H1 (cell line): ENCODE measurements around the gene PXMP4. TPM values are rescaled to one million over a fixed set of nuclear protein-coding genes. Genes with fewer than 3 reads are reported as not detected.

Experiments used
- CTCF ChIA-PET: fragments of 300-600 bp; sonication (Branson Sonifier 250); formaldehyde crosslinking; loops from one replicate; lab custom pipeline; 2021; ENCODE audit not compliant: partially characterized antibody; lab: Charles Lee
- POLR2A ChIA-PET: fragments of 300-600 bp; sonication (Branson Sonifier 250); formaldehyde crosslinking; loops from one replicate; lab custom pipeline; 2021; ENCODE audit warnings: inconsistent platforms; ENCODE audit not compliant: partially characterized antibody; lab: Charles Lee
- DNase-seq, 2 experiments: peaks; one replicate each; pipeline versions ENCODE4 v3.0.0 to v3.0.0-alpha.2; 2010 to 2022; ENCODE audit warnings: low spot score in 2 of 2, low read depth in 1 of 2, mixed read lengths in 1 of 2
- FAIRE-seq: peaks from 2 replicates; lab custom pipeline; 2011; peaks lifted over from hg19 to GRCh38; lab: Jason Lieb, UNC
- H2AFZ ChIP-seq: 2 replicates; pipeline ENCODE4 v1.8.1; 2012; ENCODE audit warnings: low read length, inconsistent platforms
- H2AK5ac ChIP-seq: 2 replicates; pipeline ENCODE4 v1.6.1; 2013; ENCODE audit warnings: low read depth, low read length
- H2BK120ac ChIP-seq: replicated peaks from 2 replicates; pipeline ENCODE3; 2013; ENCODE audit warnings: low read depth, low read length, inconsistent platforms
- H2BK12ac ChIP-seq: 2 replicates; pipeline ENCODE4 v1.6.1; 2013; ENCODE audit warnings: low read depth, low read length
- H2BK15ac ChIP-seq: 2 replicates; pipeline ENCODE4 v1.6.1; 2013; ENCODE audit warnings: low read length
- H2BK20ac ChIP-seq: 2 replicates; pipeline ENCODE4 v1.6.1; 2013; ENCODE audit warnings: low read length
- H2BK5ac ChIP-seq: 2 replicates; pipeline ENCODE4 v1.6.1; 2013; ENCODE audit warnings: low read depth, low read length
- H3K14ac ChIP-seq: 2 replicates; pipeline ENCODE4 v1.6.1; 2013; ENCODE audit warnings: inconsistent platforms; ENCODE audit not compliant: insufficient read length
- H3K18ac ChIP-seq: 2 replicates; pipeline ENCODE4 v1.6.1; 2013; ENCODE audit warnings: low read length; ENCODE audit errors: extremely low read depth
- H3K23ac ChIP-seq: 2 replicates; pipeline ENCODE4 v1.6.1; 2013; ENCODE audit warnings: inconsistent platforms; ENCODE audit not compliant: insufficient read length
- H3K23me2 ChIP-seq: 2 replicates; pipeline ENCODE4 v1.6.1; 2013; ENCODE audit warnings: low read depth, low read length
- H3K27ac ChIP-seq: 2 replicates; pipeline ENCODE4 v1.6.1; 2011; ENCODE audit warnings: low read depth, low read length, inconsistent platforms
- H3K27me3 ChIP-seq, 4 experiments: replicated peaks in 1 of 4; 1 replicate in 1 of 4; 2 replicates in 3 of 4; pipeline versions ENCODE4 v1.6.1 to v1.8.1; 2011 to 2013; ENCODE audit warnings: low read length in 3 of 4, mild to moderate bottlenecking in 3 of 4, inconsistent platforms in 2 of 4, mixed read lengths in 2 of 4, moderate library complexity in 1 of 4; ENCODE audit not compliant: control insufficient read depth in 3 of 4, insufficient read depth in 3 of 4; ENCODE audit errors: extremely low read depth in 1 of 4
- H3K36me3 ChIP-seq, 4 experiments: 2 replicates each; pipeline versions ENCODE4 v1.6.1 to v1.8.1; 2011 to 2013; ENCODE audit warnings: mild to moderate bottlenecking in 4 of 4, low read length in 3 of 4, moderate library complexity in 2 of 4, control low read depth in 1 of 4, inconsistent platforms in 1 of 4; ENCODE audit not compliant: insufficient read depth in 4 of 4, control insufficient read depth in 2 of 4
- H3K4ac ChIP-seq: replicated peaks from 2 replicates; pipeline ENCODE3; 2013; ENCODE audit warnings: low read length, low read depth, mixed read lengths, inconsistent platforms; ENCODE audit not compliant: insufficient read length
- H3K4me1 ChIP-seq, 4 experiments: replicated peaks in 1 of 4; 1 replicate in 1 of 4; 2 replicates in 3 of 4; pipeline versions ENCODE4 v1.6.1 to v1.8.1; 2011 to 2013; ENCODE audit warnings: low read length in 3 of 4, inconsistent platforms in 2 of 4, mixed read lengths in 1 of 4; ENCODE audit not compliant: insufficient read depth in 4 of 4, control insufficient read depth in 3 of 4
- H3K4me2 ChIP-seq, 2 experiments: 2 replicates each; pipeline versions ENCODE4 v1.6.1 to v1.8.1; 2011 to 2013; ENCODE audit warnings: low read depth in 2 of 2, low read length in 2 of 2, control low read depth in 1 of 2, inconsistent platforms in 1 of 2, mild to moderate bottlenecking in 1 of 2; ENCODE audit not compliant: insufficient read depth in 1 of 2
- H3K4me3 ChIP-seq, 4 experiments: fragments of 200-600, 300-600 bp in 1 of 4; sonication (generic), shearing (Covaris generic), sonication (Bioruptor Twin) in 1 of 4; 2 replicates each; pipeline versions ENCODE4 v1.5.1 to v1.8.1; 2011 to 2016; ENCODE audit warnings: low read length in 4 of 4, low read depth in 3 of 4, control low read depth in 2 of 4, inconsistent platforms in 2 of 4, mild to moderate bottlenecking in 2 of 4, mixed read lengths in 1 of 4, moderate library complexity in 1 of 4; ENCODE audit not compliant: insufficient read depth in 2 of 4; ENCODE audit errors: extremely low read depth in 1 of 4
- H3K56ac ChIP-seq: replicated peaks from 2 replicates; pipeline ENCODE3; 2013; ENCODE audit warnings: low read depth, mild to moderate bottlenecking, mixed read lengths, low read length, inconsistent platforms; ENCODE audit not compliant: insufficient read length
- H3K79me1 ChIP-seq: 2 replicates; pipeline ENCODE4 v1.6.1; 2013; ENCODE audit warnings: low read depth, low read length, control low read depth
- H3K79me2 ChIP-seq, 2 experiments: 2 replicates each; pipeline versions ENCODE4 v1.6.1 to v1.8.1; 2012 to 2013; ENCODE audit warnings: low read length in 2 of 2, mild to moderate bottlenecking in 2 of 2, inconsistent platforms in 1 of 2; ENCODE audit not compliant: insufficient read depth in 2 of 2, control insufficient read depth in 1 of 2
- H3K9ac ChIP-seq, 4 experiments: replicated peaks in 1 of 4; 1 replicate in 1 of 4; 2 replicates in 3 of 4; pipeline versions ENCODE4 v1.6.1 to v1.8.1; 2011 to 2013; ENCODE audit warnings: low read depth in 3 of 4, low read length in 3 of 4, control low read depth in 2 of 4, mild to moderate bottlenecking in 2 of 4, moderate library complexity in 2 of 4, inconsistent platforms in 1 of 4; ENCODE audit errors: extremely low read depth in 1 of 4
- H3K9me3 ChIP-seq, 2 experiments: 2 replicates each; pipeline versions ENCODE4 v1.6.1 to v1.8.1; 2012 to 2013; ENCODE audit warnings: mild to moderate bottlenecking in 2 of 2, moderate library complexity in 2 of 2, control low read depth in 1 of 2, inconsistent platforms in 1 of 2, low read depth in 1 of 2, low read length in 1 of 2, mixed read lengths in 1 of 2; ENCODE audit not compliant: insufficient read depth in 2 of 2
- H4K20me1 ChIP-seq, 2 experiments: replicated peaks in 1 of 2; 2 replicates each; pipeline versions ENCODE3 to v1.8.1; 2011 to 2013; ENCODE audit warnings: inconsistent platforms in 2 of 2, low read length in 2 of 2, mild to moderate bottlenecking in 1 of 2; ENCODE audit not compliant: insufficient read depth in 2 of 2, control insufficient read depth in 1 of 2
- H4K5ac ChIP-seq: 2 replicates; pipeline ENCODE4 v1.6.1; 2013; ENCODE audit warnings: low read length, low read depth, mixed read lengths, inconsistent platforms; ENCODE audit not compliant: insufficient read length
- H4K8ac ChIP-seq: 2 replicates; pipeline ENCODE4 v1.8.0; 2013; ENCODE audit warnings: mild to moderate bottlenecking, moderate library complexity, low read length, inconsistent platforms; ENCODE audit not compliant: insufficient read depth; ENCODE audit errors: extremely low read depth
- H4K91ac ChIP-seq: replicated peaks from 2 replicates; pipeline ENCODE3; 2013; ENCODE audit warnings: low read length, mixed read lengths, inconsistent platforms; ENCODE audit not compliant: insufficient read length
- EP300 ChIP-seq, 2 experiments: IDR thresholded peaks; 1 replicate in 1 of 2; 2 replicates in 1 of 2; pipeline ENCODE4 v1.6.1; 2011 to 2012; ENCODE audit warnings: low read depth in 2 of 2, low read length in 2 of 2, mild to moderate bottlenecking in 2 of 2, borderline replicate concordance in 1 of 2, inconsistent platforms in 1 of 2, moderate library complexity in 1 of 2
- SIN3A ChIP-seq, 2 experiments: IDR thresholded peaks in 1 of 2; conservative IDR thresholded peaks in 1 of 2; 2 replicates each; pipeline ENCODE4 v1.6.1; 2011 to 2012; ENCODE audit warnings: low read length in 2 of 2, improper control_type of control experiment in 1 of 2, low read depth in 1 of 2, mild to moderate bottlenecking in 1 of 2
- SUZ12 ChIP-seq: fragments of 200-600 bp; sonication (generic); IDR thresholded peaks from 2 replicates; pipeline ENCODE4 v1.6.1; 2012; ENCODE audit warnings: mild to moderate bottlenecking, inconsistent platforms, low read length, moderate library complexity, mixed read lengths
- WGBS, 2 experiments: shearing (Covaris generic) in 1 of 2; methylation state at CpG; one replicate each; pipeline versions ENCODE4 v1.1.6 to v1.1.7; 2013 to 2015; ENCODE audit warnings: low lambda C conversion rate in 2 of 2, mixed read lengths in 2 of 2, inconsistent platforms in 1 of 2, low coverage in 1 of 2, missing lambda C conversion rate in 1 of 2; ENCODE audit not compliant: insufficient replicate concordance in 2 of 2, insufficient coverage in 1 of 2, insufficient read length in 1 of 2; ENCODE audit errors: extremely low coverage in 1 of 2, missing lambda C conversion rate in 1 of 2; 5-methylcytosine and 5-hydroxymethylcytosine counted together
- polyA plus RNA-seq, 7 experiments: library from polyadenylated mRNA; depleted of rRNA in 3 of 7; stranded (reverse) in 5 of 7; unstranded in 2 of 7; fragments of >200 nt in 5 of 7; fragments of 200-250 nt in 2 of 7; gene quantifications; 1 replicate in 5 of 7; 2 replicates in 1 of 7; 4 replicates in 1 of 7; pipeline versions ENCODE4 v1.2.1 to v1.2.3, GENCODE V29; 2011 to 2013; ENCODE audit warnings: missing spikeins in 2 of 7, mixed read lengths in 2 of 7
- total RNA-seq: library from RNA; stranded (reverse); fragmentation: NEBNext Ultra II Directional; extraction: Animal tissue kit (Norgen Biotek cat#: 25700); gene quantifications from 2 replicates; pipeline ENCODE4 v1.2.1, GENCODE V29; 2021

Gene PXMP4
- total and polyA plus RNA-seq, 2 of the 8 experiments (the other 6 are each of a cell fraction or from before 2014, with no cell fraction given) = 3.3 to 3.4 TPM

- CTCF ChIA-PET = interaction anchor here (1.4 kb wide), 1 partner anchor 14 kb away, joined by 4 read pairs; no protein-coding TSS in a partner anchor
- no peak overlapping the region for H2BK5ac ChIP-seq
- no peak overlapping the region for H3K4me3 ChIP-seq
- H3K4ac ChIP-seq = no peak overlapping the region
- no peaks in the 10 kb centered on the region for H3K9me3 ChIP-seq
- no peak overlapping the region for H3K14ac ChIP-seq
- 74% methylated on average over 1 of the region's 1 CpG; no CpG with 5 or more reads in 1 of the 2 experiments for WGBS, 2 experiments
- FAIRE-seq (no peak), DNase-seq (no peak)
- peaks cover 0 to 11% of the 10 kb centered on the region in 2 experiments; a peak in 2 of 4 replicates for H3K79me2 ChIP-seq
- no peak overlapping the region for H4K5ac ChIP-seq
- no peak overlapping the region for H3K56ac ChIP-seq
- H3K23me2 ChIP-seq = peaks cover 9% of the 10 kb centered on the region
- H4K91ac ChIP-seq = no peak overlapping the region
- H3K36me3 ChIP-seq = no peaks in the 10 kb centered on the region
- TF ChIP-seq SUZ12 (no peak), EP300 (IDR thresholded peaks at IDR 0.05; ENCODE audit: borderline replicate concordance in 1 of 2, low read depth in 2 of 2, low read length in 2 of 2) (no peak), SIN3A (conservative IDR thresholded peaks at IDR 0.05 in 1 of 2, IDR thresholded peaks at IDR 0.05 in 1 of 2; ENCODE audit: low read depth in 1 of 2, low read length in 2 of 2) (no peak)
- no peak overlapping the region for H4K8ac ChIP-seq
- no peak overlapping the region for H2BK15ac ChIP-seq
- H2AFZ ChIP-seq = no peak overlapping the region
- H3K27ac ChIP-seq = no peak overlapping the region
- no peak overlapping the region for H2AK5ac ChIP-seq
- no peak overlapping the region for H2BK12ac ChIP-seq
- H3K4me2 ChIP-seq = no peak overlapping the region
- peaks cover 0 to 9% (median 2%) of the 10 kb centered on the region in 4 experiments; a peak in 4 of 7 replicates for H3K27me3 ChIP-seq
- H3K23ac ChIP-seq = no peak overlapping the region
- H3K9ac ChIP-seq = no peak overlapping the region
- H3K79me1 ChIP-seq = peaks cover 5% of the 10 kb centered on the region; the same call in 1 of the 2 replicates
- no peak overlapping the region for H2BK120ac ChIP-seq
- H3K4me1 ChIP-seq = peaks cover 0 to 26% (median 23%) of the 10 kb centered on the region in 4 experiments; a peak in 6 of 7 replicates
- peaks cover 4 to 6% of the 10 kb centered on the region in 2 experiments for H4K20me1 ChIP-seq
- POLR2A ChIA-PET = interaction anchor here (2.8 kb wide), 1 partner anchor 14 kb away, joined by 10 read pairs; the partner anchor contains the start of gene NECAB3
- H2BK20ac ChIP-seq = no peak overlapping the region
- H3K18ac ChIP-seq = no peak overlapping the region
Observed at GRCh38 chr20:33689493-33689892, 30.6 kb downstream of the PXMP4 start.
